Endothelial cell of umbilical vein (primary cell): ENCODE results near the gene DIP2C. TPM values are rescaled to one million over a fixed set of nuclear protein-coding genes. Genes with fewer than 3 reads are reported as not detected.

Experiments
- BruUV-seq: library from RNA; stranded (reverse); fragments of 400-500 nt; replicated peaks from 2 replicates; lab custom pipeline; 2021; lab: Mats Ljungman, UMichigan
- CTCF ChIA-PET: fragments of 300-600, 350-600 bp; sonication (Branson Sonifier 250); formaldehyde crosslinking; loops from one replicate; lab custom pipeline; 2021; ENCODE audit warnings: antibody characterized with exemption, inconsistent platforms; lab: Charles Lee
- POLR2A ChIA-PET: fragments of 300-600, 350-600 bp; sonication (Branson Sonifier 250); formaldehyde crosslinking; loops from one replicate; lab custom pipeline; 2021; ENCODE audit warnings: antibody characterized with exemption, inconsistent platforms; lab: Charles Lee
- DNase-seq: peaks from one replicate; pipeline ENCODE4 v3.0.0-alpha.2; 2011; ENCODE audit warnings: low read depth, low spot score
- FAIRE-seq: peaks from 2 replicates; lab custom pipeline; 2011; peaks lifted over from hg19 to GRCh38; lab: Jason Lieb, UNC
- H2AFZ ChIP-seq: 2 replicates; pipeline ENCODE4 v1.6.0; 2012; ENCODE audit warnings: low read depth, low read length, control low read depth, inconsistent platforms
- H3K27ac ChIP-seq: 2 replicates; pipeline ENCODE4 v1.5.1; 2011; ENCODE audit warnings: low read depth, mild to moderate bottlenecking, control low read depth, low read length, moderate library complexity; ENCODE audit not compliant: insufficient read depth
- H3K27me3 ChIP-seq, 2 experiments: 2 replicates each; pipeline versions ENCODE4 v1.6.0 to v1.6.1; 2011; ENCODE audit warnings: low read length in 2 of 2, mixed read lengths in 1 of 2; ENCODE audit not compliant: control insufficient read depth in 2 of 2, insufficient read depth in 2 of 2
- H3K36me3 ChIP-seq, 2 experiments: 2 replicates in 1 of 2; 3 replicates in 1 of 2; pipeline ENCODE4 v1.5.1; 2011; ENCODE audit warnings: low read length in 2 of 2, mild to moderate bottlenecking in 1 of 2, moderate library complexity in 1 of 2; ENCODE audit not compliant: control insufficient read depth in 2 of 2, insufficient read depth in 2 of 2; ENCODE audit errors: extremely low read depth in 1 of 2
- H3K4me1 ChIP-seq: 3 replicates; pipeline ENCODE4 v1.5.1; 2011; ENCODE audit warnings: mild to moderate bottlenecking, low read length; ENCODE audit not compliant: control insufficient read depth, insufficient read depth; ENCODE audit errors: extremely low read depth
- H3K4me2 ChIP-seq: 2 replicates; pipeline ENCODE4 v1.6.1; 2011; ENCODE audit warnings: low read length, control low read depth, mixed read lengths; ENCODE audit not compliant: insufficient read depth
- H3K4me3 ChIP-seq, 3 experiments: fragments of 200-600 bp in 1 of 3; sonication (generic), shearing (Covaris generic) in 1 of 3; replicated peaks in 1 of 3; 2 replicates each; pipeline ENCODE4 v1.5.1; 2011 to 2016; ENCODE audit warnings: control low read depth in 3 of 3, low read length in 3 of 3, mild to moderate bottlenecking in 2 of 3, inconsistent platforms in 1 of 3, low read depth in 1 of 3, moderate library complexity in 1 of 3; ENCODE audit not compliant: insufficient read depth in 1 of 3
- H3K79me2 ChIP-seq: 2 replicates; pipeline ENCODE4 v1.6.0; 2012; ENCODE audit warnings: low read length, inconsistent platforms; ENCODE audit not compliant: control insufficient read depth, insufficient read depth
- H3K9ac ChIP-seq: replicated peaks from 2 replicates; pipeline ENCODE3; 2011; ENCODE audit warnings: low read length, control low read depth; ENCODE audit not compliant: insufficient read depth; ENCODE audit errors: extremely low read depth
- H3K9me1 ChIP-seq: replicated peaks from 3 replicates; pipeline ENCODE4 v1.6.0; 2011; ENCODE audit warnings: mild to moderate bottlenecking, low read length; ENCODE audit not compliant: control insufficient read depth, insufficient read depth; ENCODE audit errors: extremely low read depth
- H3K9me3 ChIP-seq: replicated peaks from 2 replicates; pipeline ENCODE4 v1.5.1; 2012; ENCODE audit warnings: low read length, inconsistent platforms; ENCODE audit not compliant: control insufficient read depth, insufficient read depth
- H4K20me1 ChIP-seq: replicated peaks from 2 replicates; pipeline ENCODE3; 2011; ENCODE audit warnings: mild to moderate bottlenecking, low read length; ENCODE audit not compliant: control insufficient read depth, insufficient read depth; ENCODE audit errors: extremely low read depth
- CTCF ChIP-seq, 2 donors: IDR thresholded peaks; 1 replicate in 1 of 2; 2 replicates in 1 of 2; pipeline ENCODE4 v1.5.1; 2011; ENCODE audit warnings: low read length in 2 of 2, mild to moderate bottlenecking in 2 of 2, moderate library complexity in 2 of 2, control low read depth in 1 of 2, inconsistent platforms in 1 of 2, low read depth in 1 of 2; ENCODE audit not compliant: insufficient read depth in 1 of 2; ENCODE audit errors: extremely low read depth in 1 of 2
- EZH2 ChIP-seq: IDR thresholded peaks from 2 replicates; pipeline ENCODE4 v1.6.1; 2012; ENCODE audit warnings: borderline replicate concordance, low read depth, mild to moderate bottlenecking, moderate library complexity, low read length, inconsistent platforms; ENCODE audit not compliant: severe bottlenecking
- FOS ChIP-seq: IDR thresholded peaks from 2 replicates; pipeline ENCODE4 v1.6.1; 2011; ENCODE audit warnings: mild to moderate bottlenecking, low read length, moderate library complexity, borderline replicate concordance; ENCODE audit not compliant: insufficient read depth
- GATA2 ChIP-seq: IDR thresholded peaks from 2 replicates; pipeline ENCODE4 v1.7.0; 2011; ENCODE audit warnings: low read depth, mild to moderate bottlenecking, moderate library complexity, mixed read lengths, low read length; ENCODE audit not compliant: insufficient read length, insufficient read depth
- JUN ChIP-seq: IDR thresholded peaks from 2 replicates; pipeline ENCODE4 v1.6.1; 2011; ENCODE audit warnings: borderline replicate concordance, low read depth; ENCODE audit not compliant: insufficient read length, insufficient read depth
- MAX ChIP-seq: IDR thresholded peaks from 2 replicates; pipeline ENCODE4 v1.6.1; 2011; ENCODE audit not compliant: insufficient read depth, insufficient read length
- MYC ChIP-seq: IDR thresholded peaks from one replicate; pipeline ENCODE4 v1.6.1; 2011; ENCODE audit warnings: mild to moderate bottlenecking, low read depth, low read length
- POLR2A ChIP-seq: IDR thresholded peaks from 2 replicates; pipeline ENCODE4 v1.6.1; 2012; ENCODE audit warnings: low read depth, mild to moderate bottlenecking, control low read depth, low read length
- POLR2AphosphoS5 ChIP-seq: IDR thresholded peaks from 2 replicates; pipeline ENCODE4 v1.6.1; 2012; ENCODE audit warnings: low read depth, mild to moderate bottlenecking, control low read depth, low read length, moderate library complexity; ENCODE audit not compliant: insufficient read depth
- dilution Hi-C: fragments of 300-500 bp; cut with MboI; formaldehyde crosslinking; loops from one replicate; pipeline ENCODE4 v1.15.0; 2019; ENCODE audit warnings: low sequenced_read_pairs; ENCODE audit not compliant: extremely low pct_ligation_motif_present
- intact Hi-C: fragments of 100-400 bp; cut with micrococcal nuclease; formaldehyde crosslinking; loops from one replicate; pipeline ENCODE4 v1.10.0; 2022
- polyA plus RNA-seq, 4 experiments: library from polyadenylated mRNA; depleted of rRNA in 3 of 4; stranded (reverse) in 3 of 4; unstranded in 1 of 4; fragments of >200 nt; gene quantifications; 2 replicates each; pipeline versions ENCODE4 v1.2.1 to v1.2.3, GENCODE V29; 2011 to 2012; ENCODE audit warnings: missing spikeins in 1 of 4
- total RNA-seq: library from RNA; stranded (reverse); gene quantifications from 2 replicates; pipeline ENCODE4 v1.2.3, GENCODE V29; 2021

The DIP2C gene
- total and polyA plus RNA-seq, 2 donors (not counting 3 experiments of a cell fraction or from before 2014, with no cell fraction given): 3.6 to 10.7 TPM

GRCh38 chr10:571166-571565 is 118.3 kb downstream of the DIP2C start:
- DNase-seq: no peak
- ChIA-PET CTCF (no interaction called here), POLR2A (no interaction called here)
- Histone ChIP-seq H4K20me1 (no peaks in the 10 kb centered on the region), H3K9me1 (no peaks in the 10 kb centered on the region), H3K27me3 (no peaks in the 10 kb centered on the region), H3K79me2 (no peaks in the 10 kb centered on the region), H3K4me3 (no peak overlapping the region), H2AFZ (no peak overlapping the region), H3K36me3 (no peaks in the 10 kb centered on the region), H3K4me1 (no peaks in the 10 kb centered on the region), H3K9ac (no peak overlapping the region), H3K4me2 (no peak overlapping the region), H3K9me3 (no peaks in the 10 kb centered on the region), H3K27ac (no peak overlapping the region)
- intact Hi-C loops: no loop called here
- FAIRE-seq: no peak
- TF ChIP-seq FOS (no peak), MAX (no peak), EZH2 (no peak), POLR2A (no peak), MYC (no peak), POLR2AphosphoS5 (no peak), JUN (no peak), GATA2 (no peak), CTCF (IDR thresholded peaks at IDR 0.05; ENCODE audit: extremely low read depth in 1 of 2, insufficient read depth in 1 of 2, low read depth in 1 of 2, low read length in 2 of 2) (no peak)
- dilution Hi-C loops: no loop called here
- BruUV-seq: no TSS peak
